Fibroblast of lung (primary cell): ENCODE data around the gene BAG1. TPM values are rescaled to one million over a fixed set of nuclear protein-coding genes. Genes with fewer than 3 reads are reported as not detected.

Experiments
- DNase-seq, 2 donors: peaks; one replicate each; pipeline versions ENCODE4 v3.0.0 to v3.0.0-alpha.2; 2010; ENCODE audit warnings: low read depth in 2 of 2
- H2AFZ ChIP-seq: 2 replicates; pipeline ENCODE4 v1.5.1; 2012; ENCODE audit warnings: low read length, control low read depth, inconsistent platforms
- H3K27ac ChIP-seq: 2 replicates; pipeline ENCODE4 v1.5.1; 2011; ENCODE audit warnings: low read length, control low read depth; ENCODE audit not compliant: insufficient read depth
- H3K27me3 ChIP-seq: 2 replicates; pipeline ENCODE4 v1.5.1; 2011; ENCODE audit warnings: mild to moderate bottlenecking, low read length; ENCODE audit not compliant: control insufficient read depth, insufficient read depth
- H3K36me3 ChIP-seq: 2 replicates; pipeline ENCODE4 v1.5.1; 2011; ENCODE audit warnings: low read length; ENCODE audit not compliant: control insufficient read depth, insufficient read depth
- H3K4me1 ChIP-seq: 2 replicates; pipeline ENCODE4 v1.5.1; 2011; ENCODE audit warnings: low read length; ENCODE audit not compliant: control insufficient read depth, insufficient read depth; ENCODE audit errors: extremely low read depth
- H3K4me2 ChIP-seq: 2 replicates; pipeline ENCODE4 v1.5.1; 2011; ENCODE audit warnings: low read length, control low read depth; ENCODE audit not compliant: insufficient read depth; ENCODE audit errors: extremely low read depth
- H3K4me3 ChIP-seq, 4 experiments: fragments of 200-600 bp in 1 of 4; sonication (generic) in 1 of 4; replicated peaks in 1 of 4; 2 replicates each; pipeline ENCODE4 v1.5.1; 2011 to 2016; ENCODE audit warnings: low read length in 4 of 4, low read depth in 3 of 4, mild to moderate bottlenecking in 3 of 4, control low read depth in 2 of 4, inconsistent platforms in 1 of 4, mixed read lengths in 1 of 4; ENCODE audit not compliant: insufficient read depth in 1 of 4; ENCODE audit errors: control extremely low read depth in 1 of 4
- H3K79me2 ChIP-seq: 2 replicates; pipeline ENCODE4 v1.5.1; 2012; ENCODE audit warnings: mild to moderate bottlenecking, low read length, inconsistent platforms; ENCODE audit not compliant: control insufficient read depth, insufficient read depth
- H3K9ac ChIP-seq: 2 replicates; pipeline ENCODE4 v1.5.1; 2011; ENCODE audit warnings: mild to moderate bottlenecking, low read length, control low read depth; ENCODE audit not compliant: insufficient read depth
- H3K9me3 ChIP-seq: 2 replicates; pipeline ENCODE4 v1.5.1; 2012; ENCODE audit warnings: low read depth, low read length; ENCODE audit not compliant: control insufficient read depth, insufficient read depth
- H4K20me1 ChIP-seq: 2 replicates; pipeline ENCODE4 v1.5.1; 2011; ENCODE audit warnings: low read length; ENCODE audit not compliant: control insufficient read depth, insufficient read depth; ENCODE audit errors: extremely low read depth
- CTCF ChIP-seq, 2 donors: IDR thresholded peaks in 1 of 2; conservative IDR thresholded peaks in 1 of 2; 1 replicate in 1 of 2; 2 replicates in 1 of 2; pipeline ENCODE4 v1.5.1; 2011 to 2012; ENCODE audit warnings: low read length in 2 of 2, control low read depth in 1 of 2, inconsistent platforms in 1 of 2, low read depth in 1 of 2, mild to moderate bottlenecking in 1 of 2
- EZH2 ChIP-seq: IDR thresholded peaks from 2 replicates; pipeline ENCODE4 v1.5.1; 2012; ENCODE audit warnings: low read length, control low read depth, mild to moderate bottlenecking; ENCODE audit errors: missing control alignments
- polyA plus RNA-seq, 2 donors: library from polyadenylated mRNA; depleted of rRNA in 1 of 2; stranded (reverse) in 1 of 2; unstranded in 1 of 2; fragments of >200 nt; gene quantifications; 2 replicates each; pipeline ENCODE4 v1.2.1, GENCODE V29; 2011 to 2012; ENCODE audit warnings: missing spikeins in 1 of 2
- total RNA-seq: library from RNA; depleted of rRNA; stranded (reverse); fragments of >200 nt; gene quantifications from 2 replicates; pipeline ENCODE4 v1.2.1, GENCODE V29; 2014

BAG1 gene
- total and polyA plus RNA-seq, 2 donors (not counting 1 experiment from before 2014, with no cell fraction given) = 19.2 to 30.4 TPM

DNA sequence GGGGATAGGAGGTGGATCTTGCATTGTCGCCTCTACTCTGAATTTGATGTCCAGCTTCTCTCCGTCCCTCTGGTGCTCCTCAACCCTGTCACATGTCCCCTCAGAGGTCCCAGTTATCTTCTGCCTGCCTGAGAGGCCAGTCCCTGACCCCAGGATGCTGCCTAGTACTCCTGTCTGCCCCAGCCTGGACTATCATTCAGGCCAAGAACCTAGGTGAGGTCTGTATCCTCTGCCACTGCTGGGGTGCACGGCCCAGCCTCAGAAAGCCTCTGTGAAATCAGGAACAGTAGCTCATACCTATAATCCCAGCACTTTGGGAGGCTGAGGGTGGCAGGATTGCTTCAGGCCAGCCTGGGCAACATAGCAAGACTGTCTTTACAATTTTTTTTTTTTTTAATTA, 15.9 kb downstream of the BAG1 start:
- DNase-seq = no peak
- Histone ChIP-seq H4K20me1 (no peaks in the 10 kb centered on the region), H3K79me2 (no peaks in the 10 kb centered on the region), H3K4me2 (no peak overlapping the region), H3K27ac (no peak overlapping the region), H3K4me3 (no peak overlapping the region), H3K27me3 (no peaks in the 10 kb centered on the region), H3K4me1 (no peaks in the 10 kb centered on the region), H3K36me3 (peaks cover 2% of the 10 kb centered on the region), H3K9me3 (no peaks in the 10 kb centered on the region), H2AFZ (no peak overlapping the region), H3K9ac (no peak overlapping the region)
- TF ChIP-seq CTCF (conservative IDR thresholded peaks at IDR 0.05 in 1 of 2, IDR thresholded peaks at IDR 0.05 in 1 of 2; ENCODE audit: low read depth in 1 of 2, low read length in 2 of 2) (no peak), EZH2 (no peak)

GRCh38 chr9:33246269-33246860, 18.1 kb downstream of the BAG1 start:
- H3K9me3 ChIP-seq = no peaks in the 10 kb centered on the region
- no peak for DNase-seq
- no peak overlapping the region for H3K9ac ChIP-seq
- H2AFZ ChIP-seq = no peak overlapping the region
- H3K79me2 ChIP-seq = no peaks in the 10 kb centered on the region
- no peaks in the 10 kb centered on the region for H3K36me3 ChIP-seq
- no peak for TF ChIP-seq CTCF (conservative IDR thresholded peaks at IDR 0.05 in 1 of 2, IDR thresholded peaks at IDR 0.05 in 1 of 2; ENCODE audit: low read depth in 1 of 2, low read length in 2 of 2)
- TF ChIP-seq EZH2 = no peak
- H3K27me3 ChIP-seq = no peaks in the 10 kb centered on the region
- H3K4me1 ChIP-seq = no peaks in the 10 kb centered on the region
- no peaks in the 10 kb centered on the region for H4K20me1 ChIP-seq
- no peak overlapping the region for H3K4me3 ChIP-seq
- H3K4me2 ChIP-seq = no peak overlapping the region
- no peak overlapping the region for H3K27ac ChIP-seq

DNA sequence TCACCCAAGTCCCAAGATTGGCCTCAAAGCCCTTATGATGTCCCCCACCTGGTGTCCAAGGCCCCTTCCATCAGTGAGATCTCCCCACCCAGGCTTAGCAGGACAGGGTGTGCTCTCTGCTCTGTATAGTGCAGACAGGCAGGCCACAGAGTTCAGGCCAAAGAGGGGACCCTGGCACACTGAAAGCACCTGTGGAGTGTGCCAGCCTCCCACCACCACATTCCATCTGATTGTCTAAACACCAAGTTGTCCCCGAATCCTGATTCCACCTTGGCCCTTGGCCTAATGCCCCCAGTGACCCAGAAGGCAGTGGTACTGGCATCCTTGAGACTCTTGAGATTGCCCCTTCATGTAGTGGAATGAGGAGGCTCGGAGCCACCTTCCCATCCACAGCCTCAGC, 19.2 kb downstream of the BAG1 start:
- no peaks in the 10 kb centered on the region for H3K36me3 ChIP-seq

More for the DNA sequence above, 19.2 kb downstream of the BAG1 start:
- no peaks in the 10 kb centered on the region for H3K9me3 ChIP-seq
- no peak overlapping the region for H3K4me3 ChIP-seq
- no peaks in the 10 kb centered on the region for H3K4me1 ChIP-seq
- no peak overlapping the region for H3K4me2 ChIP-seq
- no peak overlapping the region for H3K9ac ChIP-seq
- no peaks in the 10 kb centered on the region for H3K79me2 ChIP-seq
- no peak for TF ChIP-seq EZH2
- no peak for TF ChIP-seq CTCF (conservative IDR thresholded peaks at IDR 0.05 in 1 of 2, IDR thresholded peaks at IDR 0.05 in 1 of 2; ENCODE audit: low read depth in 1 of 2, low read length in 2 of 2)
- DNase-seq = no peak
- H4K20me1 ChIP-seq = no peaks in the 10 kb centered on the region
- no peak overlapping the region for H3K27ac ChIP-seq
- H3K27me3 ChIP-seq = no peaks in the 10 kb centered on the region
- H2AFZ ChIP-seq = no peak overlapping the region
